GM12875 (cell line): Measurements from ENCODE around the gene RAB9A.
"Not testable (repeated sequence)": the region's sequence is repeated elsewhere in the genome, so short reads cannot be mapped to it uniquely, and the experiment has no call there.

Experiments used
- H3K4me3 ChIP-seq: one replicate; pipeline ENCODE4 v1.5.1; 2011; ENCODE audit warnings: low read depth, low read length, control low read depth
- CTCF ChIP-seq: IDR thresholded peaks from 2 replicates; pipeline ENCODE4 v1.5.1; 2011; ENCODE audit warnings: low read depth, mild to moderate bottlenecking, control low read depth, inconsistent platforms, low read length, moderate library complexity, borderline replicate concordance; ENCODE audit not compliant: insufficient read depth

Gene RAB9A

GRCh38 chrX:13688958-13689740, at the start of gene RAB9A:
Gene RAB9A, plus strand, starts transcription at chrX:13689128. Its CDS starts 19,619 bp downstream, at chrX:13708747.
- H3K4me3 ChIP-seq, result peak within 1 kb of the TSS; percentile 93
- TF ChIP-seq CTCF, result no peak

- H3K4me3 ChIP-seq, result not testable (repeated sequence)
These were observed 47.2 kb upstream of the RAB9A start for GRCh38 chrX:13641684-13642083.

GRCh38 chrX:13645464-13646153, 43.3 kb upstream of the RAB9A start:
- H3K4me3 ChIP-seq, result no peak overlapping the region
- no peak for TF ChIP-seq CTCF

GRCh38 chrX:13646154-13646549, 42.8 kb upstream of the RAB9A start:
- TF ChIP-seq CTCF, result peak; percentile 83

GRCh38 chrX:13647709-13648212, 41.2 kb upstream of the RAB9A start:
- TF ChIP-seq CTCF, result no peak

More at GRCh38 chrX:13646154-13646549, 42.8 kb upstream of the RAB9A start:
- no peak overlapping the region for H3K4me3 ChIP-seq

GRCh38 chrX:13648336-13648735, 40.6 kb upstream of the RAB9A start:
- not testable (repeated sequence) for H3K4me3 ChIP-seq

More at GRCh38 chrX:13647709-13648212, 41.2 kb upstream of the RAB9A start:
- no peak overlapping the region for H3K4me3 ChIP-seq

GRCh38 chrX:13649838-13650237, 39.1 kb upstream of the RAB9A start:
- TF ChIP-seq CTCF, result no peak
- no peak overlapping the region for H3K4me3 ChIP-seq

- H3K4me3 ChIP-seq, result no peak overlapping the region
- no peak for TF ChIP-seq CTCF
These were observed 38.6 kb upstream of the RAB9A start for GRCh38 chrX:13650318-13650717.
